HCT116 (cell line): ENCODE data around the gene BZW2. TPM values are rescaled to one million over a fixed set of nuclear protein-coding genes. Genes with fewer than 3 reads are reported as not detected.

ENCODE experiments used
- ATAC-seq: fragments of 200-7000 bp; cut with Tn5 transposase; 2 replicates; pipeline ENCODE4 v1.9.1; 2020; ENCODE audit warnings: mild to moderate bottlenecking, moderate library complexity
- BruUV-seq: library from RNA; stranded (reverse); fragments of 400-500 nt; replicated peaks from 2 replicates; lab custom pipeline; 2021; lab: Mats Ljungman, UMichigan
- CTCF ChIA-PET: fragments of 300-600 bp; sonication (Branson Sonifier 250); formaldehyde crosslinking; loops from one replicate; lab custom pipeline; 2021; ENCODE audit warnings: antibody characterized with exemption; lab: Charles Lee
- POLR2A ChIA-PET: fragments of 300-600, 350-600 bp; sonication (Branson Sonifier 250); formaldehyde crosslinking; loops from one replicate; lab custom pipeline; 2021; ENCODE audit warnings: antibody characterized with exemption; lab: Charles Lee
- RAD21 ChIA-PET, 2 experiments: fragments of 300-600 bp; sonication (Branson Sonifier 250); formaldehyde crosslinking; loops; one replicate each; lab custom pipeline; 2023; ENCODE audit warnings: low total read pairs in 2 of 2; ENCODE audit not compliant: uncharacterized antibody in 2 of 2, unreplicated experiment in 2 of 2, low non-redundant PET in 1 of 2; lab: Charles Lee
- DNase-seq: peaks from one replicate; pipeline ENCODE4 v3.0.0-alpha.2; 2010; ENCODE audit warnings: low read depth, low spot score
- H2AFZ ChIP-seq: fragments of 200-600 bp; shearing (Covaris generic), sonication (generic); 2 replicates; pipeline ENCODE4 v1.6.1; 2017; ENCODE audit warnings: low read depth, mixed run types, mixed read lengths, antibody characterized with exemption, low read length; ENCODE audit not compliant: poor library complexity, severe bottlenecking
- H3K27ac ChIP-seq: 2 replicates; pipeline ENCODE4 v1.5.1; 2012; ENCODE audit warnings: low read depth, low read length
- H3K27me3 ChIP-seq: fragments of 200-600 bp; sonication (generic); 2 replicates; pipeline ENCODE4 v1.6.1; 2016; ENCODE audit warnings: mixed run types, low read length, mixed read lengths; ENCODE audit not compliant: insufficient read depth
- H3K36me3 ChIP-seq, 2 experiments: fragments of 200-500 bp in 1 of 2; fragments of 200-600 bp in 1 of 2; sonication (Bioruptor generic) in 1 of 2; sonication (generic) in 1 of 2; 2 replicates each; pipeline versions ENCODE4 v1.5.1 to v1.6.1; 2014 to 2016; ENCODE audit warnings: low read length in 2 of 2, inconsistent platforms in 1 of 2, mixed read lengths in 1 of 2, mixed run types in 1 of 2; ENCODE audit not compliant: insufficient read depth in 2 of 2, control insufficient read depth in 1 of 2
- H3K4me1 ChIP-seq, 2 experiments: fragments of 200-600 bp in 1 of 2; sonication (generic) in 1 of 2; 2 replicates each; pipeline versions ENCODE4 v1.5.1 to v1.6.1; 2012 to 2017; ENCODE audit warnings: low read length in 2 of 2, inconsistent platforms in 1 of 2, mild to moderate bottlenecking in 1 of 2, mixed read lengths in 1 of 2, mixed run types in 1 of 2, moderate library complexity in 1 of 2; ENCODE audit not compliant: insufficient read depth in 2 of 2, control insufficient read depth in 1 of 2
- H3K4me2 ChIP-seq: fragments of 200-600 bp; sonication (generic); 2 replicates; pipeline ENCODE4 v1.6.1; 2017; ENCODE audit warnings: mixed run types, low read length, mixed read lengths
- H3K4me3 ChIP-seq, 2 experiments: fragments of 200-600 bp in 1 of 2; sonication (generic) in 1 of 2; replicated peaks in 1 of 2; 2 replicates each; pipeline ENCODE4 v1.5.1; 2011 to 2016; ENCODE audit warnings: low read length in 2 of 2, control low read depth in 1 of 2, low read depth in 1 of 2, mild to moderate bottlenecking in 1 of 2, mixed read lengths in 1 of 2, mixed run types in 1 of 2
- H3K79me2 ChIP-seq: fragments of 200-600 bp; sonication (generic); 2 replicates; pipeline ENCODE4 v1.6.1; 2017; ENCODE audit warnings: mild to moderate bottlenecking, mixed run types, low read length, moderate library complexity, mixed read lengths; ENCODE audit not compliant: insufficient read depth
- H3K9ac ChIP-seq: fragments of 200-600 bp; sonication (generic); 2 replicates; pipeline ENCODE4 v1.6.1; 2016; ENCODE audit warnings: low read length, mixed read lengths
- H3K9me2 ChIP-seq: fragments of 200-600 bp; sonication (generic), shearing (Covaris generic); 2 replicates; pipeline ENCODE4 v1.6.1; 2017; ENCODE audit warnings: mixed run types, mild to moderate bottlenecking, moderate library complexity; ENCODE audit not compliant: insufficient read depth
- H3K9me3 ChIP-seq, 2 experiments: fragments of 200-500 bp in 1 of 2; fragments of 200-600 bp in 1 of 2; sonication (Bioruptor generic) in 1 of 2; sonication (generic) in 1 of 2; 2 replicates each; pipeline ENCODE4 v1.6.1; 2014 to 2017; ENCODE audit warnings: low read length in 2 of 2, mixed read lengths in 2 of 2, inconsistent platforms in 1 of 2, low read depth in 1 of 2, mild to moderate bottlenecking in 1 of 2, mixed run types in 1 of 2, moderate library complexity in 1 of 2; ENCODE audit not compliant: control insufficient read depth in 1 of 2, insufficient read depth in 1 of 2
- H4K20me1 ChIP-seq: fragments of 200-600 bp; sonication (generic), shearing (Covaris generic); 2 replicates; pipeline ENCODE4 v1.6.1; 2017; ENCODE audit warnings: mixed run types, mild to moderate bottlenecking, moderate library complexity; ENCODE audit not compliant: insufficient read depth
- EZH2 ChIP-seq: fragments of 200-600 bp; sonication (generic); IDR thresholded peaks from 2 replicates; pipeline ENCODE4 v1.6.1; 2017; ENCODE audit warnings: antibody characterized with exemption, mixed run types
- EZH2phosphoT487 ChIP-seq: fragments of 200-600 bp; IDR thresholded peaks from 2 replicates; pipeline ENCODE4 v1.6.1; 2018; ENCODE audit warnings: antibody characterized with exemption, borderline replicate concordance
- FOSL1 ChIP-seq: IDR thresholded peaks from 2 replicates; pipeline ENCODE4 v1.6.1; 2012; ENCODE audit warnings: low read depth
- REST ChIP-seq: IDR thresholded peaks from 2 replicates; pipeline ENCODE4 v1.6.1; 2012; ENCODE audit warnings: low read depth
- SP1 ChIP-seq: IDR thresholded peaks from 2 replicates; pipeline ENCODE4 v1.6.1; 2012; ENCODE audit warnings: low read depth
- intact Hi-C: fragments of 100-400 bp; cut with micrococcal nuclease; formaldehyde crosslinking; loops from 2 replicates; pipeline ENCODE4 v1.10.0; 2022
- total RNA-seq: library from RNA; stranded (reverse); gene quantifications from one replicate; pipeline ENCODE4 v1.2.1, GENCODE V29; 2021; ENCODE audit not compliant: unreplicated experiment
- TF ChIP-seq, protein P1 (sequence below), 3 experiments: fragments of 200-600 bp in 1 of 3; sonication (generic) in 1 of 3; IDR thresholded peaks in 2 of 3; conservative IDR thresholded peaks in 1 of 3; 2 replicates each; pipeline ENCODE4 v1.5.1; 2012 to 2017; ENCODE audit warnings: low read depth in 2 of 3, low read length in 2 of 3, antibody characterized with exemption in 1 of 3, borderline replicate concordance in 1 of 3, control low read depth in 1 of 3, mild to moderate bottlenecking in 1 of 3, mixed read lengths in 1 of 3, mixed run types in 1 of 3, moderate library complexity in 1 of 3; ENCODE audit not compliant: insufficient read depth in 1 of 3

Gene BZW2
- total RNA-seq, 1 experiment from 2014 or later: 119 TPM

DNA sequence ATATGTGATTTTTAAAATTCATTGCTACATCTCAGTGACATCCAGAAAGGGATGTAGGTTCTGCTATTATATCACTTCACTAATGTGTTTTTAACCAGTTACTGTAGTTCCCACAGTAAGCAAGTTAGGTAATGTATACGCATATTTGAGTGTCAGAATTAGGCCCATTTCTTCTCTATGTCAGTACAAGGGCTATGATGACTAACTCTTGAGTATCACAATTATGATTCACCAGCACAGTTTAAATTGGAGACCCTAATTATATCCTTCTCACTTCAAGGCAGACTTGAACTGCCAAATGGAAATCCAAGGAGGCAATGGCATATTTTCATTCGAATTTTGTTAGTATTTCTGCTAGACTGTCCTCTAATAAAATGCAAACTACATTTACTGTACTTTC lies 23.6 kb downstream of the BZW2 start:
- no peak overlapping the region for H3K4me3 ChIP-seq
- TF ChIP-seq SP1: 0 out of 2 replicates have a peak, but pooled peaks have one; percentile 20
- no peak for TF ChIP-seq REST
- TF ChIP-seq FOSL1: peak; percentile 32; the same call in 1 of the 2 replicates
- no peak overlapping the region for H3K27ac ChIP-seq
- CTCF ChIA-PET: no interaction called here
- H2AFZ ChIP-seq: no peak overlapping the region
- H3K27me3 ChIP-seq: no peaks in the 10 kb centered on the region
- intact Hi-C loops: no loop called here
- no peaks in the 10 kb centered on the region for H4K20me1 ChIP-seq
- DNase-seq (no peak), ATAC-seq (no peak)
- H3K4me2 ChIP-seq: peak overlapping the region; percentile 29
- no peaks in the 10 kb centered on the region for H3K9me2 ChIP-seq
- H3K9ac ChIP-seq: no peak overlapping the region
- no peaks in the 10 kb centered on the region for H3K9me3 ChIP-seq
- peaks cover 11 to 38% of the 10 kb centered on the region in 2 experiments for H3K4me1 ChIP-seq
- peaks cover 4 to 23% of the 10 kb centered on the region in 2 experiments for H3K36me3 ChIP-seq
- RAD21 ChIA-PET: no interaction called here
- H3K79me2 ChIP-seq: peaks cover 82% of the 10 kb centered on the region
- POLR2A ChIA-PET: no interaction called here
- BruUV-seq: no TSS peak

GRCh38 chr7:16670021-16670420 lies 24.0 kb downstream of the BZW2 start:
- ChIA-PET RAD21 (no interaction called here), CTCF (no interaction called here), POLR2A (no interaction called here)
- BruUV-seq: no TSS peak
- H3K9ac ChIP-seq: no peak overlapping the region
- H4K20me1 ChIP-seq: no peaks in the 10 kb centered on the region
- no peak for ATAC-seq
- intact Hi-C loops: no loop called here
- H3K36me3 ChIP-seq: peaks cover 6 to 26% of the 10 kb centered on the region in 2 experiments
- H3K9me3 ChIP-seq: no peaks in the 10 kb centered on the region
- H3K4me1 ChIP-seq: peaks cover 11 to 38% of the 10 kb centered on the region in 2 experiments
- no peak for DNase-seq
- no peak overlapping the region for H3K4me3 ChIP-seq
- no peak overlapping the region for H2AFZ ChIP-seq
- H3K9me2 ChIP-seq: no peaks in the 10 kb centered on the region
- H3K79me2 ChIP-seq: peaks cover 82% of the 10 kb centered on the region
- no peaks in the 10 kb centered on the region for H3K27me3 ChIP-seq
- no peak overlapping the region for H3K27ac ChIP-seq
- peak overlapping the region; percentile 29 for H3K4me2 ChIP-seq
- TF ChIP-seq, protein P1, sequence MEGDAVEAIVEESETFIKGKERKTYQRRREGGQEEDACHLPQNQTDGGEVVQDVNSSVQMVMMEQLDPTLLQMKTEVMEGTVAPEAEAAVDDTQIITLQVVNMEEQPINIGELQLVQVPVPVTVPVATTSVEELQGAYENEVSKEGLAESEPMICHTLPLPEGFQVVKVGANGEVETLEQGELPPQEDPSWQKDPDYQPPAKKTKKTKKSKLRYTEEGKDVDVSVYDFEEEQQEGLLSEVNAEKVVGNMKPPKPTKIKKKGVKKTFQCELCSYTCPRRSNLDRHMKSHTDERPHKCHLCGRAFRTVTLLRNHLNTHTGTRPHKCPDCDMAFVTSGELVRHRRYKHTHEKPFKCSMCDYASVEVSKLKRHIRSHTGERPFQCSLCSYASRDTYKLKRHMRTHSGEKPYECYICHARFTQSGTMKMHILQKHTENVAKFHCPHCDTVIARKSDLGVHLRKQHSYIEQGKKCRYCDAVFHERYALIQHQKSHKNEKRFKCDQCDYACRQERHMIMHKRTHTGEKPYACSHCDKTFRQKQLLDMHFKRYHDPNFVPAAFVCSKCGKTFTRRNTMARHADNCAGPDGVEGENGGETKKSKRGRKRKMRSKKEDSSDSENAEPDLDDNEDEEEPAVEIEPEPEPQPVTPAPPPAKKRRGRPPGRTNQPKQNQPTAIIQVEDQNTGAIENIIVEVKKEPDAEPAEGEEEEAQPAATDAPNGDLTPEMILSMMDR (IDR thresholded peaks at IDR 0.05 in 2 of 3, conservative IDR thresholded peaks at IDR 0.05 in 1 of 3; ENCODE audit: borderline replicate concordance in 1 of 3, insufficient read depth in 1 of 3, low read depth in 2 of 3, low read length in 2 of 3): no peak
- TF ChIP-seq REST (no peak), EZH2phosphoT487 (no peak), EZH2 (no peak)
